Ascending aorta (tissue), 2 donors: ENCODE results near the gene BTNL2. TPM values are rescaled to one million over a fixed set of nuclear protein-coding genes. Genes with fewer than 3 reads are reported as not detected.
A peak's percentile ranks its signal among the peaks of the same experiment; 100 is the strongest.

Experiments used
- DNase-seq, 2 donors: peaks; one replicate each; pipeline ENCODE4 v3.0.0-alpha.2; 2019; ENCODE audit warnings: low spot score in 2 of 2
- H3K27ac ChIP-seq, 2 donors: fragments of 200-600 bp; sonication (generic); one replicate each; pipeline ENCODE4 v1.5.1; 2016 to 2017; ENCODE audit warnings: mild to moderate bottlenecking in 1 of 2
- H3K27me3 ChIP-seq: fragments of 200-600 bp; sonication (generic); one replicate; pipeline ENCODE4 v1.5.1; 2017
- H3K36me3 ChIP-seq, 2 donors: fragments of 200-600 bp; sonication (generic); one replicate each; pipeline ENCODE4 v1.5.1; 2016
- H3K4me1 ChIP-seq, 2 donors: fragments of 200-600 bp; sonication (generic); one replicate each; pipeline ENCODE4 v1.5.1; 2016 to 2017; ENCODE audit warnings: mild to moderate bottlenecking in 1 of 2
- H3K4me3 ChIP-seq, 2 donors: fragments of 200-600 bp; sonication (generic); one replicate each; pipeline ENCODE4 v1.5.1; 2016 to 2017; ENCODE audit warnings: mild to moderate bottlenecking in 1 of 2
- H3K9me3 ChIP-seq, 2 donors: fragments of 200-600 bp; sonication (generic); one replicate each; pipeline ENCODE4 v1.5.1; 2016
- intact Hi-C: fragments of 100-400 bp; cut with DNase I; formaldehyde crosslinking; loops from one replicate; pipeline ENCODE4 v1.15.1; 2023
- total RNA-seq: library from RNA; depleted of rRNA; stranded (reverse); fragments of >200 nt; gene quantifications from one replicate; pipeline ENCODE4 v1.1.0, GENCODE V29; 2016
- TF ChIP-seq, protein P1 (sequence below), 3 experiments: fragments of 200-600 bp in 2 of 3; fragments of 450-650 bp in 1 of 3; sonication (generic) in 2 of 3; IDR thresholded peaks; one replicate each; pipeline ENCODE4 v1.5.1; 2016 to 2019; ENCODE audit warnings: antibody characterized with exemption in 3 of 3, mild to moderate bottlenecking in 1 of 3, moderate library complexity in 1 of 3

Gene BTNL2
- total RNA-seq, 1 donor from 2014 or later: not detected

DNA sequence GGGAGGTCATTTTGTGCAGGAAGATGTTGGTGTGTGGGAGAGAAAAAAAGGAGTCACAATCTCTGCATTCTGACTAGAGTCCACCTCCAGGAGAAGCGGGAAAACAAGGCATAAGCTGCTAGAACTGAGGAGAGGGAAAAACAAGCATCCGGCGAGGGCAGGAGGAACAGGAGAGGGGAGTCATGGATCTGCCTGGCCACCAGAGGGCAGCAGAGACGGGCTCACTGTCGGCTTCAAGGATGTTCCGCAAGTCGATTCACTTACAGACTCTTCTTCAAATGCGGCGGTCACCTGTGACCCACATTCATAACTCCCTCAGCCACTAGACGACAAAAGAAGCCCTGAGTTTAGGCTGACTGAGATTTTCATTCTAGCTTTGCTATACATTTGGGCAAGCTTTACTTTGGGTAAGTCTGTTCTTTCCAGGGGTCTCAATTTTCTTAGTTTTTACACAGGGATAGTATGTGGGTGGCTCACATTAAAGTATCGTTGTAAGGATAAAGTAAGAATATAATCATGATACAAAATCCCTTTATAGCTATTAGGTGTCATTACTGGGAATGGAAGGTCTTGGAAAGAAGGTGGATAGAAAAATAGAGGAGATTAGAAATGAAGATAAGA, 6.6 kb upstream of the BTNL2 start:
- DNase-seq: peak in 1 of 2 donors; percentile 81
- Histone ChIP-seq H3K4me3 (no peak overlapping the region), H3K27me3 (no peaks in the 10 kb centered on the region), H3K36me3 (no peaks in the 10 kb centered on the region), H3K9me3 (no peaks in the 10 kb centered on the region), H3K4me1 (peaks cover 0 to 3% of the 10 kb centered on the region in 2 donors), H3K27ac (no peak overlapping the region)
- TF ChIP-seq, protein P1, sequence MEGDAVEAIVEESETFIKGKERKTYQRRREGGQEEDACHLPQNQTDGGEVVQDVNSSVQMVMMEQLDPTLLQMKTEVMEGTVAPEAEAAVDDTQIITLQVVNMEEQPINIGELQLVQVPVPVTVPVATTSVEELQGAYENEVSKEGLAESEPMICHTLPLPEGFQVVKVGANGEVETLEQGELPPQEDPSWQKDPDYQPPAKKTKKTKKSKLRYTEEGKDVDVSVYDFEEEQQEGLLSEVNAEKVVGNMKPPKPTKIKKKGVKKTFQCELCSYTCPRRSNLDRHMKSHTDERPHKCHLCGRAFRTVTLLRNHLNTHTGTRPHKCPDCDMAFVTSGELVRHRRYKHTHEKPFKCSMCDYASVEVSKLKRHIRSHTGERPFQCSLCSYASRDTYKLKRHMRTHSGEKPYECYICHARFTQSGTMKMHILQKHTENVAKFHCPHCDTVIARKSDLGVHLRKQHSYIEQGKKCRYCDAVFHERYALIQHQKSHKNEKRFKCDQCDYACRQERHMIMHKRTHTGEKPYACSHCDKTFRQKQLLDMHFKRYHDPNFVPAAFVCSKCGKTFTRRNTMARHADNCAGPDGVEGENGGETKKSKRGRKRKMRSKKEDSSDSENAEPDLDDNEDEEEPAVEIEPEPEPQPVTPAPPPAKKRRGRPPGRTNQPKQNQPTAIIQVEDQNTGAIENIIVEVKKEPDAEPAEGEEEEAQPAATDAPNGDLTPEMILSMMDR (IDR thresholded peaks at IDR 0.05): peak; percentile 71 to 90 (median 88)
- intact Hi-C loops: loop anchor here (1.0 to 5.0 kb wide), 2 partner anchors 168 to 289 kb away; no protein-coding TSS in a partner anchor

DNA sequence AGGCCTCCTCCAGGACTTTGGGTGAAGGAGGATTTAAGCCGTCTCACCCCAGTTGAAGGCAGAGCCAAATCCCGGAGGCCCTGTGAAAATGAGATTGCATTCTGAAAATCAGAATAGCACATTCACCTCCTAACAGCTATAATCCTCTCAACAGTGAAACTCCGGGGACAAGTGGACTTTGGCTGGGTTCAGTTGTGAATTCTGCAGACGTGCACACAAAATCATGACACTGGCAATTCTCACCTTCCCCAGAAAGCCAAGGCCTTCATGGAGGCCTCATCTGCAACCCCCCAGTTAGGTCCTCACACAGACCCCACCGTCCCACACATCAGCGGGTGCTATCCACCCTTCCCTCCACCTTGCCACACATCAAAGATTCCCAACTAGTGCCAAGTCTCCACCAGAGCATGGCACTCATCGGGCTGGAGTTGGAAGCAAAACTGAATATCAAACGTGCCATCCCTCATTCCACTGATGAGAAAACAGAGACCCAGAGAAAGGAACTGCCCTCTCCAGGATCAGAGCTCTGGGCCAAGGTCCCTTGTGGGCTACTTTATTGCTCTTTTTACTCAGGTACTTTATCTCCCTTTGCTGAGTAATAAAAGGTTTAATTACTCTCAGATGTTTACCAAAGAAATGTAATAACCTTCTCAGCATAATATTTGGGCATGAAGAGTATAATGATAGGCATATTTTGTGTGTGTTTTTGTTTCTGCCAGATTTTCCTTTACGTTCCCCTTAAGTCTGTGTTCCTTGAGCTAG, 4.8 kb upstream of the BTNL2 start:
- Histone ChIP-seq H3K4me1 (peaks cover 0 to 3% of the 10 kb centered on the region in 2 donors), H3K27me3 (no peaks in the 10 kb centered on the region), H3K27ac (no peak overlapping the region), H3K9me3 (no peaks in the 10 kb centered on the region), H3K36me3 (no peaks in the 10 kb centered on the region), H3K4me3 (no peak overlapping the region)
- DNase-seq: no peak
- TF ChIP-seq, protein P1 (IDR thresholded peaks at IDR 0.05): no peak
- intact Hi-C loops: loop anchor here (5.0 kb wide), 1 partner anchor 291 kb away; no protein-coding TSS in a partner anchor

DNA sequence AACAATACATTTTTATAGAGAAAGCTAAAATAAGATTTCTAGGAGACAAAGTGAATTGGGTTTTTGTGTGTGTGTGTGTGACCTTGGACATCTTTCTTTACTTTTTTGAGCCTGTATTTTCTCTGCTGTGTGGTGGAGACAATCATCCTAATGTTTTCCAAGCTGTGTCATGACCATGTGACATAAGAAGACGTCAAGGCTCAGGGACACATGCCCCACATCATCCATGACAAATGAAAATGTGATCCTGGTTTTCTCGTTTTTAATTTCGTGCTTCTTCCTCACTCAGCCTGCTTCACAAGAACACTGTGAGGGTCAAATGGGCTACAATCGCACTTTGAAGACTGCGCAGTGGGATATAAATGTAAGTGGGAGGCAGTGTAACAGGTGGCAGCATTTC, 3.9 kb upstream of the BTNL2 start:
- TF ChIP-seq, protein P1 (IDR thresholded peaks at IDR 0.05): no peak
- H3K9me3 ChIP-seq: no peaks in the 10 kb centered on the region
- no peak overlapping the region for H3K27ac ChIP-seq
- DNase-seq: no peak
- H3K36me3 ChIP-seq: no peaks in the 10 kb centered on the region
- H3K4me1 ChIP-seq: peaks cover 0 to 3% of the 10 kb centered on the region in 2 donors
- no peak overlapping the region for H3K4me3 ChIP-seq
- H3K27me3 ChIP-seq: no peaks in the 10 kb centered on the region
- intact Hi-C loops: loop anchor here (5.0 kb wide), 1 partner anchor 291 kb away; no protein-coding TSS in a partner anchor

DNA sequence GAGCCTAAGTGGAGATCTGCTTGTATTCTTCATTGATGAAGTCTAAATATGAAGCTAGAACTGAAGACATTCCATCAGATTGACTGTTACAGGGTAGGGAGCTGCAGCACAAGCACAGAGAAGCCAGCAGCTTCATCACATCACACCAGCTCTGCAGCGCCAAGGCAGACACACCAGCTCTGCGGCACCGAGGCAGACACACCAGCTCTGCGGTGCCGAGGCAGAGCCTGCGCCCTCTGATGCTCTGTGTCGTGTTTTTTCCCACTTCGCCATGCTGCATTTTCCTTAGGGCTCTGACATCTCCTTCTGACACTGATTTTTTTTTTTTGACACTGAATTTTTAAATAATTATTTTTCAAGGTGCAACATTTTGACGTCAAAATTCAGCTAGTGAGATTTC, 784 bp downstream of the BTNL2 start:
- Histone ChIP-seq H3K27ac (no peak overlapping the region), H3K4me3 (no peak overlapping the region), H3K27me3 (no peaks in the 10 kb centered on the region), H3K9me3 (no peaks in the 10 kb centered on the region), H3K4me1 (no peaks in the 10 kb centered on the region), H3K36me3 (no peaks in the 10 kb centered on the region)
- DNase-seq: no peak
- intact Hi-C loops: no loop called here
- TF ChIP-seq, protein P1 (IDR thresholded peaks at IDR 0.05): no peak

DNA sequence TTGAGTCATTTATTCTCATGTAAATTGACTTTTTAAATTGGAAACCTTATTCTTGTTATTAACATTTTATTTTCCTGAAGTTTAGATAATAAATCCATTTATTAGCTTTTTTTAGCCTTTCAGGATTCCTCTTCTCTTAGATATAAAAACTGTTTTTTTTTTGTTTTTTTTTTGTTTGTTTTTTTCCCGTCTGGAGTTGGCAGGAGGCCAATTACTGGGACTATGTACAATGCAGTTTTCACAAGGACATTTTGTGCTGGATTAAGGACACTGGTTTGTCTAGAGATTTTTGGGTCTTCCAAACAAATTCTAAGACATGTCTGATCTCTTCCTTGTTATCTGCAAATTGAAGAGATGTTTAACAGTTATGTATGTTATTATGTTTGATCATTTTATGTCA, 1.3 kb downstream of the BTNL2 start:
- Histone ChIP-seq H3K27ac (no peak overlapping the region), H3K9me3 (no peaks in the 10 kb centered on the region), H3K27me3 (no peaks in the 10 kb centered on the region), H3K4me3 (no peak overlapping the region), H3K36me3 (no peaks in the 10 kb centered on the region), H3K4me1 (no peaks in the 10 kb centered on the region)
- intact Hi-C loops: no loop called here
- TF ChIP-seq, protein P1 (IDR thresholded peaks at IDR 0.05): no peak
- DNase-seq: no peak
